Calu3 (cell line): ENCODE measurements around the gene FAM83D. TPM values are rescaled to one million over a fixed set of nuclear protein-coding genes. Genes with fewer than 3 reads are reported as not detected.

Experiments used
- BruUV-seq: library from RNA; stranded (reverse); fragments of 400-500 nt; replicated peaks from 2 replicates; lab custom pipeline; 2021; lab: Mats Ljungman, UMichigan
- CTCF ChIA-PET: fragments of 300-600 bp; sonication (Branson Sonifier 250); formaldehyde crosslinking; loops from one replicate; lab custom pipeline; 2022; ENCODE audit warnings: antibody characterized with exemption; lab: Charles Lee
- DNase-seq: peaks from one replicate; pipeline ENCODE4 v3.0.0; 2022
- H3K27ac Mint-ChIP-seq: one replicate; pipeline ENCODE4 v1.8.0; 2022; ENCODE audit warnings: mixed read lengths; ENCODE audit not compliant: unreplicated experiment
- H3K27me3 Mint-ChIP-seq: one replicate; pipeline ENCODE4 v1.8.0; 2022; ENCODE audit warnings: mixed read lengths; ENCODE audit not compliant: unreplicated experiment
- H3K36me3 Mint-ChIP-seq: one replicate; pipeline ENCODE4 v1.8.0; 2022; ENCODE audit warnings: mild to moderate bottlenecking, moderate library complexity, mixed read lengths; ENCODE audit not compliant: insufficient read depth, unreplicated experiment
- H3K4me1 Mint-ChIP-seq: one replicate; pipeline ENCODE4 v1.8.0; 2022; ENCODE audit warnings: mild to moderate bottlenecking, low read depth, mixed read lengths; ENCODE audit not compliant: unreplicated experiment
- H3K4me3 Mint-ChIP-seq: one replicate; pipeline ENCODE4 v1.8.0; 2022; ENCODE audit warnings: mild to moderate bottlenecking, low read depth, moderate library complexity, mixed read lengths; ENCODE audit not compliant: unreplicated experiment
- H3K9me3 Mint-ChIP-seq: one replicate; pipeline ENCODE4 v1.8.0; 2022; ENCODE audit warnings: low read depth, mixed read lengths; ENCODE audit not compliant: unreplicated experiment
- CTCF ChIP-seq: fragments of 200-600 bp; IDR thresholded peaks from one replicate; pipeline ENCODE4 v1.8.0; 2022; ENCODE audit warnings: antibody characterized with exemption; ENCODE audit not compliant: unreplicated experiment
- intact Hi-C: fragments of 100-400 bp; cut with micrococcal nuclease; formaldehyde crosslinking; loops from one replicate; pipeline ENCODE4 v1.10.0; 2022; ENCODE audit not compliant: unreplicated experiment
- total RNA-seq: library from RNA; stranded (reverse); gene quantifications from 2 replicates; pipeline ENCODE4 v1.2.3, GENCODE V29; 2022

The FAM83D gene
- total RNA-seq, 1 experiment from 2014 or later, result 84.0 TPM

DNA sequence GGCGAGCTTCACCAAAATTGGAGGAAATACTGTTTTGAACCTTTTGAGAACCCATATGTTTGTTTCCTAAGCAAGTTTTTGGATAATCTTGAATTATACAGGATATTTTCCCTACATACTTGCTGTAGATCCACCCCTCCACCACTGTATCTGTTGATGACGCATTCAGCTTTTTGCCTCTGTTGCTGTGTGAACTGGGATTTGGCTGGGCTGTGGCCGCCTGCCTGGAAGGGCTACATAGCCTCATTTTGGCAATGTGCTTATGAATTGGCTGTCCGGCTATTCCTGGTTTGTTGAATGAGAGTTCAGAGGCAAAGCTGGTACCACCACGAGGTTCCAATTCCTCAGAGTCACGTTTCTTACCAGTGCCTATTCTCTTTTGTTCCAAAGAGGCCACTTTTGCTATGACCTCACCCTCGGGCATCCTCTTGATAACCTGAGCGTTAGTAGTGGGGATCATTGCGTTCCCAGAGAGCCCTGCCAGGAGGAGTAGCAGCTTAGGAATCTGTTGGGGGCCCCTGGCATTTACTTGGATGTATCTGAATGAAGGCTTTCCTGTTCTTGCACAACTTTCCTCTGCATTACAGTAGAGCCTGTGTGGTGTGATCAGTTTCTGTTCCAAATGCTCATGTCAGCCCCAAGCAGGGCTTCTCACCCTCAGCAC lies 6.4 kb downstream of the FAM83D start:
- Mint-ChIP-seq H3K36me3 (peaks cover 45% of the 10 kb centered on the region), H3K27me3 (no peaks in the 10 kb centered on the region), H3K9me3 (no peaks in the 10 kb centered on the region), H3K4me3 (peak overlapping the region; percentile 47), H3K27ac (peak overlapping the region; percentile 54), H3K4me1 (peaks cover 86% of the 10 kb centered on the region)
- CTCF ChIA-PET, result interaction anchor here (0.8 to 1.6 kb wide), 4 partner anchors 9 to 117 kb away, joined by 3 to 5 read pairs (median 4); partner anchors contain the start of gene DHX35
- no peak for TF ChIP-seq CTCF
- no TSS peak for BruUV-seq
- intact Hi-C loops, result no loop called here
- no peak for DNase-seq

- no peak overlapping the region for H3K4me3 Mint-ChIP-seq
- no peak for DNase-seq
- H3K27me3 Mint-ChIP-seq, result no peaks in the 10 kb centered on the region
- no peak overlapping the region for H3K27ac Mint-ChIP-seq
- CTCF ChIA-PET, result interaction anchor here (0.7 kb wide), 1 partner anchor 208 kb away, joined by 4 read pairs; no protein-coding TSS in a partner anchor
- BruUV-seq, result no TSS peak
- H3K9me3 Mint-ChIP-seq, result no peaks in the 10 kb centered on the region
- H3K36me3 Mint-ChIP-seq, result peaks cover 25% of the 10 kb centered on the region
- TF ChIP-seq CTCF, result no peak
- H3K4me1 Mint-ChIP-seq, result peaks cover 78% of the 10 kb centered on the region
- intact Hi-C loops, result no loop called here
Observed at GRCh38 chr20:38934530-38934929, 8.3 kb downstream of the FAM83D start.

- intact Hi-C loops, result no loop called here
- DNase-seq, result peak; percentile 44
- Mint-ChIP-seq H3K9me3 (no peaks in the 10 kb centered on the region), H3K4me1 (peaks cover 71% of the 10 kb centered on the region), H3K36me3 (peaks cover 19% of the 10 kb centered on the region), H3K4me3 (no peak overlapping the region), H3K27me3 (no peaks in the 10 kb centered on the region), H3K27ac (peak overlapping the region; percentile 26)
- CTCF ChIA-PET, result no interaction called here
- BruUV-seq, result no TSS peak
- TF ChIP-seq CTCF, result peak; percentile 62
Observed at GRCh38 chr20:38935285-38935684, 9.1 kb downstream of the FAM83D start.

DNA sequence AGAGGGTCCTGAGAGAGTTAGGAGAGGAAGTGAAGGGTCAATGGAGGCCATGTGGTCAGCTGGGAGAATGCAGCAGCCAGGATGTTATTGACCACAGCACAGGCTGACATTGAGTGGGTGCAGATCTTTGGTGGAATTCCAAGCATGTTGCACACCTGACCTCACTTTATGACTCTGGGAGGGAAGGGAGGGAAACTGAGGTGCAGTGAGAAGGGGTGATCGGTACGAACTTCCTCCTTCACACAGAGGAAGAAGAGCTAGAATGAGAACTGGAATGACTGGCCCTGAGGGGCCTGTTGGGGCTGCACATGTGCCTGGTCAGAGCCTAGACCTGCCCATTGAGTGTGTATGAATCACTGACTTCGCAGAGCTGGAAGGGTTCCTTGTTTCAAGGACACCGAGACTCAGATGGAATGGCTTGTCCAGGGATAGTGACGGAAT lies 9.8 kb downstream of the FAM83D start:
- H3K36me3 Mint-ChIP-seq, result peaks cover 19% of the 10 kb centered on the region
- DNase-seq, result no peak
- CTCF ChIA-PET, result interaction anchor here (0.6 to 1.2 kb wide), 3 partner anchors 26 to 113 kb away, joined by 3 to 5 read pairs (median 3); partner anchors contain the start of gene DHX35
- H3K4me3 Mint-ChIP-seq, result no peak overlapping the region
- H3K9me3 Mint-ChIP-seq, result no peaks in the 10 kb centered on the region
- peaks cover 66% of the 10 kb centered on the region for H3K4me1 Mint-ChIP-seq
- TF ChIP-seq CTCF, result no peak
- no peaks in the 10 kb centered on the region for H3K27me3 Mint-ChIP-seq
- no peak overlapping the region for H3K27ac Mint-ChIP-seq
- intact Hi-C loops, result no loop called here
- BruUV-seq, result no TSS peak
